Measurements from ENCODE around the gene HOMER2.

- TF ChIP-seq CTCF (IDR thresholded peaks at IDR 0.05), result no peak
- no peak for TF ChIP-seq POLR2A (IDR thresholded peaks at IDR 0.05)
These were observed 29.8 kb downstream of the HOMER2 start for GRCh38 chr15:82922737-82923136.

Data from esophagus squamous epithelium (tissue), 4 donors.